ENCODE measurements around the gene SLC4A3.

DNA sequence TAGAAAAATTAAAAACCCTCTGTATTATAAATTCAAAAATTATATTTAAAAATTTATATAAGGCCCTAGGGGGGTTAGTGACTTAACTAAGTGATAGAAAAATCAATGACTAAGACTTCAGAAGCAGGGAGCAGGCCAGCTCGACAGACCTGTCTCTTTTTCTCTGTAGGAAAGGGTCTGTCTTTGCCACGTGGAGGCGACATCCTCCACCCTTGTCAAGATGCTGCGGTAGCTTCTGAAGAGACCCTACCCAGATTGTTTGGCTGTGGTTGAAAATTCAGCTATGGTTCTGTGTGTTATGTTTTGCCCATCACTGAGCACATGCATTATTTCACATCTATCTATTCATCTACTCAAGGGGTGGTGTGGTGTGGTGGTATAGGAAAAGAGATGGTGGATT, 8.2 kb upstream of the SLC4A3 start:
- TF ChIP-seq POLR2A (IDR thresholded peaks at IDR 0.05) (no peak), CTCF (IDR thresholded peaks at IDR 0.05) (no peak)

Measured in lower leg skin (tissue), 3 donors.